CD4-positive, alpha-beta memory T cell (primary cell): ENCODE measurements around the gene SUMO2. TPM values are rescaled to one million over a fixed set of nuclear protein-coding genes. Genes with fewer than 3 reads are reported as not detected.
"Not testable (repeated sequence)": the region's sequence is repeated elsewhere in the genome, so short reads cannot be mapped to it uniquely, and the experiment has no call there.

Experiments used
- CTCF ChIA-PET: fragments of 350-600 bp; sonication (Branson Sonifier 250); formaldehyde crosslinking; loops from one replicate; lab custom pipeline; 2021; ENCODE audit warnings: inconsistent platforms; ENCODE audit not compliant: partially characterized antibody; lab: Charles Lee
- POLR2A ChIA-PET: fragments of 350-600 bp; sonication (Branson Sonifier 250); formaldehyde crosslinking; loops from one replicate; lab custom pipeline; 2021; ENCODE audit not compliant: partially characterized antibody; lab: Charles Lee
- DNase-seq, 5 donors: peaks; one replicate each; pipeline versions ENCODE4 v3.0.0 to v3.0.0-alpha.2; 2020 to 2022; ENCODE audit warnings: mixed read lengths in 1 of 5
- H3K27ac ChIP-seq: one replicate; pipeline ENCODE4 v1.7.0; 2013; ENCODE audit warnings: low read depth, low read length
- H3K27me3 ChIP-seq: 2 replicates; pipeline ENCODE4 v1.7.0; 2013; ENCODE audit warnings: mild to moderate bottlenecking, low read length, moderate library complexity; ENCODE audit not compliant: insufficient read depth
- H3K36me3 ChIP-seq: 2 replicates; pipeline ENCODE4 v1.7.0; 2013; ENCODE audit warnings: mild to moderate bottlenecking, low read length, moderate library complexity; ENCODE audit not compliant: insufficient read depth
- H3K4me1 ChIP-seq: 2 replicates; pipeline ENCODE4 v1.7.0; 2013; ENCODE audit warnings: mild to moderate bottlenecking, low read length, moderate library complexity; ENCODE audit not compliant: insufficient read depth
- H3K4me3 ChIP-seq, 2 donors: one replicate each; pipeline ENCODE4 v1.7.0; 2013; ENCODE audit warnings: low read length in 2 of 2, mild to moderate bottlenecking in 1 of 2
- H3K9me3 ChIP-seq, 2 donors: one replicate each; pipeline ENCODE4 v1.7.0; 2013; ENCODE audit warnings: low read length in 2 of 2, control low read depth in 1 of 2; ENCODE audit not compliant: control insufficient read depth in 1 of 2
- H3K27ac Mint-ChIP-seq, 7 donors: one replicate each; pipeline ENCODE4 v1.8.0; 2020 to 2021; ENCODE audit warnings: mixed read lengths in 7 of 7, mild to moderate bottlenecking in 6 of 7, inconsistent platforms in 3 of 7, moderate library complexity in 3 of 7
- H3K27me3 Mint-ChIP-seq, 2 donors: one replicate each; pipeline ENCODE4 v1.8.0; 2020 to 2021; ENCODE audit warnings: mixed read lengths in 2 of 2
- H3K36me3 Mint-ChIP-seq, 2 donors: one replicate each; pipeline ENCODE4 v1.8.0; 2020 to 2021; ENCODE audit warnings: mixed read lengths in 2 of 2, inconsistent platforms in 1 of 2, mild to moderate bottlenecking in 1 of 2
- H3K4me1 Mint-ChIP-seq, 4 donors: one replicate each; pipeline ENCODE4 v1.8.0; 2020 to 2021; ENCODE audit warnings: mixed read lengths in 4 of 4, mild to moderate bottlenecking in 1 of 4
- H3K4me3 Mint-ChIP-seq, 8 donors: one replicate each; pipeline ENCODE4 v1.8.0; 2020 to 2021; ENCODE audit warnings: mixed read lengths in 8 of 8, mild to moderate bottlenecking in 7 of 8, moderate library complexity in 6 of 8, inconsistent platforms in 3 of 8
- H3K9me3 Mint-ChIP-seq, 8 donors: one replicate each; pipeline ENCODE4 v1.8.0; 2020 to 2021; ENCODE audit warnings: mixed read lengths in 8 of 8, mild to moderate bottlenecking in 5 of 8, inconsistent platforms in 3 of 8, moderate library complexity in 1 of 8
- intact Hi-C: fragments of 100-400 bp; cut with micrococcal nuclease; formaldehyde crosslinking; loops from one replicate; pipeline ENCODE4 v1.15.1; 2023
- polyA plus RNA-seq, 2 donors: library from polyadenylated mRNA; unstranded; fragments of 300-500 nt; fragmentation: Illumina TruSeq; gene quantifications; one replicate each; pipeline ENCODE4 v1.2.3, GENCODE V29; 2021
- total RNA-seq, 2 experiments: library from RNA; stranded (reverse); gene quantifications; one replicate each; pipeline ENCODE4 v1.2.3, GENCODE V29; 2021

The SUMO2 gene
- total and polyA plus RNA-seq, 4 experiments from 2014 or later: 255 to 416 (median 283) TPM

- ChIA-PET CTCF (interaction anchor here (1.0 to 5.8 kb wide), 6 partner anchors 12 to 80 kb away, joined by 3 to 127 read pairs (median 14); partner anchors contain the start of gene ARMC7), POLR2A (interaction anchor here (1.1 to 6.9 kb wide), 4 partner anchors 12 to 47 kb away, joined by 3 to 97 read pairs (median 8); partner anchors contain the start of gene ARMC7)
- no peak for DNase-seq
- Histone ChIP-seq H3K4me3 (no peak overlapping the region), H3K4me1 (peaks cover 16% of the 10 kb centered on the region), H3K27ac (no peak overlapping the region), H3K27me3 (no peaks in the 10 kb centered on the region), H3K36me3 (peaks cover 5% of the 10 kb centered on the region), H3K9me3 (no peaks in the 10 kb centered on the region)
- intact Hi-C loops: loop anchor here (5.0 kb wide), 1 partner anchor 39 kb away; no protein-coding TSS in a partner anchor
- Mint-ChIP-seq H3K9me3 (no peaks in the 10 kb centered on the region), H3K4me1 (peaks cover 8 to 18% (median 11%) of the 10 kb centered on the region in 4 donors), H3K27ac (peak overlapping the region in 1 of 7 donors; percentile 61), H3K27me3 (no peaks in the 10 kb centered on the region), H3K36me3 (peaks cover 0 to 20% of the 10 kb centered on the region in 2 donors), H3K4me3 (peak overlapping the region in 4 of 8 donors; percentile 10 to 90 (median 36))
Observed at GRCh38 chr17:75133001-75133400, 49.8 kb downstream of the SUMO2 start.

DNA sequence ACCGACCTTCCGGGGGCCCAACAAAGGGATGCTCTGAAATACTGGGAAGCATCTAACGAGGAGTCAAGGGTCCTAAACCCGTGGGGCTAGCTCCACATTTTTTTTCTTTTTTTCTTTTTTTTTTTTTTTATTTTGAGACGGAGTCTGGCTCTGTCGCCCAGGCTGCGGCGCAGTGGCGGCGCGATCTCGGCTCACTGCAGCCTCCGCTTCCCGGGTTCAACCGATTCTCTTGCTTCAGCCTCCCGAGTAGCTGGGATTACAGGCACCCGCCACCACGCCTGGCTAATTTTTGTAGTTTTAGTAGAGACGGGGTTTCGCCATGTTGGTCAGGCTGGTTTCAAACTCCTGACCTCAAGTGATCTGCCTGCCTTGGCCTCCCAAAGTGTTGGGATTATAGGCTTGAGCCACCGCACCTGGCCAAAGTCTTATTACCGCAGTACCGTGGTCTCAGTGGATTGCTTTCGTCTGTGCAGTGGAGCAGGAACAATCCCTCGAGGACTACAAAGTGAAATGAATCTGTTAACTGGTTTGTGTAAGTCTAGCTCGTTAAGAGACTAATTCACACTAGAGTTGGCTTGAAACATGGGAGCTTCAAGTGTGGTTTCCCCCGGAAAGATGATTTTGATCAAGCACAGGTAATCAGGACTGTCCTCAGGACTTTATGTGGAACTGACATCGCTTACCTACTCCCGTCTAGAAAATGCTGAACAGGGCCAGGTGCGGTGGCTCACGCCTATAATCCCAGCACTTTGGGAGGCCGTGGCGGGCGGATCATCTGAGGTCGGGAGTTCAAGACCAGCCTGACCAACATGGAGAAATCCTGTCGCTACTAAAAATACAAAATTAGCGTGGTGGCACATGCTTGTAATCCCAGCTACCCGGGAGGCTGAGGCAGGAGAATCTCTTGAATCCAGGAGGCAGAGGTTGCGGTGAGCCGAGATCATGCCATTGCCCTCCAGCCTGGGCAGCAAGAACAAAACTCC, 50.5 kb downstream of the SUMO2 start:
- not testable (repeated sequence) for H3K9me3 ChIP-seq, H3K27me3 ChIP-seq, H3K27me3 Mint-ChIP-seq, H3K9me3 Mint-ChIP-seq, DNase-seq, H3K36me3 ChIP-seq
- H3K27ac ChIP-seq: peak overlapping the region; percentile 80
- H3K4me1 ChIP-seq: peaks cover 16% of the 10 kb centered on the region
- Mint-ChIP-seq H3K4me3 (peak overlapping the region; percentile 84 to 91 (median 86)), H3K4me1 (peaks cover 8 to 18% (median 11%) of the 10 kb centered on the region in 4 donors), H3K36me3 (peaks cover 0 to 20% of the 10 kb centered on the region in 2 donors), H3K27ac (peak overlapping the region; percentile 71 to 87 (median 79))
- intact Hi-C loops: loop anchor here (5.0 kb wide), 1 partner anchor 40 kb away; no protein-coding TSS in a partner anchor
- POLR2A ChIA-PET: interaction anchor here (0.9 to 6.9 kb wide), 15 partner anchors 8 to 274 kb away, joined by 3 to 97 read pairs (median 6); partner anchors contain the start of genes ARMC7, GGA3, GRB2 and JPT1
- CTCF ChIA-PET: interaction anchor here (1.0 to 5.8 kb wide), 14 partner anchors 9 to 170 kb away, joined by 3 to 127 read pairs (median 9); partner anchors contain the start of genes ARMC7 and JPT1
- H3K4me3 ChIP-seq: peak overlapping the region in 1 of 2 donors; percentile 74

- no peaks in the 10 kb centered on the region for H3K27me3 ChIP-seq
- POLR2A ChIA-PET: interaction anchor here (0.5 to 6.9 kb wide), 21 partner anchors 8 to 635 kb away, joined by 3 to 97 read pairs (median 6); partner anchors contain the start of genes ARMC7, GGA3, GRB2 and JPT1
Observed at GRCh38 chr17:75131278-75132017, 51.3 kb downstream of the SUMO2 start, which contains the start of gene NT5C. Gene NT5C, minus strand, starts transcription at chr17:75131742. Its CDS starts 35 bp downstream, at chr17:75131707.

DNA sequence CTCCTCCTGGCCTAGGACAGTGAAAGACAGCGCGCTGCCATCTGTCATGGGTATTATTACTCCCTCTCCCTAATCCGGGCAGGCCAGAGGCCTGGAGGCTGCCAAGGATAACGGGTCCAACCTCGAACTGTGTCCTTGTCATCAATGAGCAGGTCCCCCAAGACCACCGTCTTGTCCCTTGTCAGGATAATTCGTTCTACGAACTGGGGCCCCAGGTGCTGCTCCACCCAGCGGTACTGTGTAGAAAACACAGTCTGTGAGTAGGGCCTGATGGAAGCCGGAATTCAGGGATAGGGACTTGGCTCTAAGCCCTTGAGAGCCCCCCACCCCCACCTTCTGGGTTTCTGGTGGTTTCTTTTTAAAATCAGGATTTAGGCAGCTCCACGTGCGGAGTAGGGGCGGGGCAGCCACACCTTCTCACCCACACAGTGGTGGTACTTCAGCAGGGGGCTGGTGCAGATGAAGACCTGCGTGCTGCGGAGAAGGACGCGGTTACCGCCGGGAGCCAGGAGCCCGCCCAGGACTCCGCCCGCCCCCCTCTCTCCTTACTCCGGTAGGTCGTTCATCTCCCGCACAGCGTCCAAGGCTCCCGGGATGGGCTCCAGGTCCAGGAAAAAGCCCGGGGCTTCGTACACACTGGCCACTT, 52.0 kb downstream of the SUMO2 start:
- CTCF ChIA-PET: interaction anchor here (0.6 to 5.8 kb wide), 19 partner anchors 8 to 168 kb away, joined by 3 to 127 read pairs (median 5); partner anchors contain the start of genes ARMC7, JPT1 and MRPL58
- H3K9me3 Mint-ChIP-seq: no peaks in the 10 kb centered on the region
- DNase-seq: peak in 4 of 5 donors; percentile 34 to 59 (median 42)
- H3K4me3 Mint-ChIP-seq: peak overlapping the region; percentile 87 to 91 (median 90)
- H3K27me3 Mint-ChIP-seq: no peaks in the 10 kb centered on the region
- POLR2A ChIA-PET: interaction anchor here (0.9 to 6.9 kb wide), 17 partner anchors 10 to 275 kb away, joined by 3 to 97 read pairs (median 6); partner anchors contain the start of genes ARMC7, GGA3, GRB2 and JPT1
- Histone ChIP-seq H3K4me1 (peaks cover 23% of the 10 kb centered on the region), H3K9me3 (no peaks in the 10 kb centered on the region), H3K36me3 (peaks cover 5% of the 10 kb centered on the region), H3K27ac (peak overlapping the region; percentile 80), H3K4me3 (peak overlapping the region; percentile 61 to 74), H3K27me3 (no peaks in the 10 kb centered on the region)
- peak overlapping the region; percentile 81 to 92 (median 88) for H3K27ac Mint-ChIP-seq
- peaks cover 0 to 13% of the 10 kb centered on the region in 2 donors for H3K36me3 Mint-ChIP-seq
- intact Hi-C loops: loop anchor here (1.0 to 5.0 kb wide), 7 partner anchors 16 to 169 kb away; partner anchors contain the start of genes ARMC7 and NUP85
- peaks cover 13 to 26% (median 18%) of the 10 kb centered on the region in 4 donors for H3K4me1 Mint-ChIP-seq

More at GRCh38 chr17:75131278-75132017, 51.3 kb downstream of the SUMO2 start, which contains the start of gene NT5C:
- Mint-ChIP-seq H3K27ac (peak within 1 kb of the TSS; percentile 81 to 92 (median 88)), H3K4me1 (peaks cover 8 to 19% (median 11%) of the 10 kb centered on the region in 4 donors), H3K9me3 (no peaks in the 10 kb centered on the region), H3K27me3 (no peaks in the 10 kb centered on the region), H3K4me3 (peak within 1 kb of the TSS; percentile 87 to 91 (median 90)), H3K36me3 (peaks cover 0 to 19% of the 10 kb centered on the region in 2 donors)
- peak within 1 kb of the TSS; percentile 61 to 74 for H3K4me3 ChIP-seq
- CTCF ChIA-PET: interaction anchor here (0.7 to 5.8 kb wide), 18 partner anchors 10 to 169 kb away, joined by 3 to 127 read pairs (median 8); partner anchors contain the start of genes ARMC7, JPT1 and MRPL58
- peak in 4 of 5 donors; percentile 38 to 60 (median 49) for DNase-seq
- intact Hi-C loops: loop anchor here (1.0 to 5.0 kb wide), 5 partner anchors 17 to 70 kb away; partner anchors contain the start of gene ARMC7
- no peaks in the 10 kb centered on the region for H3K9me3 ChIP-seq
- peak within 1 kb of the TSS; percentile 80 for H3K27ac ChIP-seq
- H3K4me1 ChIP-seq: peaks cover 16% of the 10 kb centered on the region
- H3K36me3 ChIP-seq: peaks cover 5% of the 10 kb centered on the region

DNA sequence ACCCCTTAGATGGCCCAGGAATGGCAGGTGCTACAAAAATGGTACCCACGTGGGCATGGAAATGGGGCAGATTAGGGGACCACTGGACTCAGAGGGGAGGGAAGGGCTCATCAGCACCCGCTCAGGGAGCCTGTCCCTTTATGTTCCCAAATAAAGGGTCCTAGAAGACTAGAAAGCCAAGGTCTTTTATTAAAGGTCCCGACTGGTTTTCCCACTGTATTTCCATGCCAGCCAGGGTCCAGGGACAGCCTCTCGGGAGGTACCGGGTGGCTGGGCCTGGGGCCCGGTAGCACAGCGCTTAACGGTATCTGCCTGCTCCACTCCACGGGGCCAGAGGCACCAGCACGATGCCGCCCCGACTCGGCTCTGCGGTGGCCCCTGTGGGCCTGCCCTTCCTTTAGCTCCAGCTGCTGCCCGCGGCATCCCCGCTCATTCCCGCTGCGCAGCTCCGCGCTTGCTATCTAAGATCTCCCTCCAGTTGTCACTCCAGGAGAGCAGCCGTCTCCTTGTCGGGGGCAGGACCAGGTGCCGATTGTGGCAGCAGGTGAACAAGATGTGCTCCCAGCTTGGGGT, 52.6 kb downstream of the SUMO2 start:
- Histone ChIP-seq H3K27me3 (no peaks in the 10 kb centered on the region), H3K4me3 (peak overlapping the region in 1 of 2 donors; percentile 19), H3K4me1 (peaks cover 29% of the 10 kb centered on the region), H3K27ac (peak overlapping the region; percentile 80), H3K36me3 (peaks cover 5% of the 10 kb centered on the region), H3K9me3 (no peaks in the 10 kb centered on the region)
- peaks cover 0 to 11% of the 10 kb centered on the region in 2 donors for H3K36me3 Mint-ChIP-seq
- H3K4me3 Mint-ChIP-seq: peak overlapping the region in 5 of 8 donors; percentile 55 to 91 (median 90)
- ChIA-PET POLR2A (interaction anchor here (0.9 to 6.9 kb wide), 7 partner anchors 16 to 159 kb away, joined by 3 to 97 read pairs (median 4); partner anchors contain the start of genes ARMC7, JPT1, MRPL58 and SLC25A19), CTCF (interaction anchor here (0.6 to 5.8 kb wide), 11 partner anchors 9 to 168 kb away, joined by 3 to 127 read pairs (median 8); partner anchors contain the start of genes ARMC7 and MRPL58)
- peak overlapping the region; percentile 81 to 92 (median 88) for H3K27ac Mint-ChIP-seq
- intact Hi-C loops: loop anchor here (1.0 to 5.0 kb wide), 4 partner anchors 23 to 169 kb away; partner anchors contain the start of gene NUP85
- DNase-seq: no peak
- no peaks in the 10 kb centered on the region for H3K27me3 Mint-ChIP-seq
- H3K9me3 Mint-ChIP-seq: no peaks in the 10 kb centered on the region
- peaks cover 16 to 32% (median 21%) of the 10 kb centered on the region in 4 donors for H3K4me1 Mint-ChIP-seq
